ENCODE results near the gene CPSF7.
"Not testable (repeated sequence)": the region's sequence is repeated elsewhere in the genome, so short reads cannot be mapped to it uniquely, and the experiment has no call there.

Gene CPSF7

DNA sequence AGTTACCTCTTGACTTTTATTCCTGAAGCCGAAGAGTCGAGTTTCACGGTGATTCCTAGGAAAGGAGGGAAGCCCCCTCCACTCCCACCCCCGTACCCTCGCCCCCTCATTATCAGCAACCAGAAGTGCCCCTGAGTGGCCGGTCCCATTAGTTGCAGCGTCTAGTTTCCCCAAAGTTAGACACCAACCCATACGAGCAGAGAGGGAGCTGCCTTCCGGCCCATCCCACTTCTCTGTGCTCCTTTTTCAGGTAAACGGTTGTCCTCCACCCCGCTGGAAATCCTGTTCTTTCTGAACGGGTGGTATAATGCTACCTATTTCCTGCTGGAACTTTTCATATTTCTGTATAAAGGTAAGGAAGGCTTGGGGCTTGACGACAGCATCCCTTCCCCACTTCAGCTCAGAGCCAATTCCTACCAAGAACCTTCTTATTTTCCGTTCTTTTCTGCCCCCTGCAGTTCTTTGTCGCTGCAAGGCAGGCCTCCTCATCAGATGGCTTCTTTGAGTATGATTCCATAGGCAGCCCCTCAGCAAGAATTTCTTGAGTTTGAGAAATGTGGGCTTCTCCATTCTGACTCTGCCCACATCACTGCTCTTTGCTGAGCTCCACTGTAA is 36.7 kb downstream of the CPSF7 start:
- peak overlapping the region; percentile 88 for H3K4me3 ChIP-seq (ENCODE audit: low read length)
- DNase-seq (ENCODE audit: low read depth): no peak
- TF ChIP-seq CTCF (conservative IDR thresholded peaks at IDR 0.05; ENCODE audit: low read depth, low read length): peak; percentile 49

DNA sequence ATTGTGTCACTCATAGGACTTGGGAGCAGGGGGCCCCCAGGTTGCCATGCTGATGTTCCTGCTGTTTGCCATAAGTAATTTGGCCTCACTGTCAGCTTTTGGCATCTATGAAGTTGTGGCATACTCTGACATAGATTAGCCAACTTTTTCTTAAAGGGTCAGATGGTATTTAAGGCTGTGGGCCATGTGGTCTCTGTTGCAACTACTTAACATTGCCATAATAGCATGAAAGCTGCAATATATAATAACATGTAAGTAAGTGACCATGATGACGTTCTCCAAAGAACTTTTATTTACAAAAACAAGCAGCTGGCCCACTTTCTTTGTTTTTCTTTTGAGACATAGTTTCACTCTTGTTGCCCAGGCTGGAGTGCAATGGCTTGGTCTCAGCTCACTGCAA is 39.6 kb downstream of the CPSF7 start:
- DNase-seq (ENCODE audit: low read depth): no peak
- no peak overlapping the region for H3K4me3 ChIP-seq (ENCODE audit: low read length)
- TF ChIP-seq CTCF (conservative IDR thresholded peaks at IDR 0.05; ENCODE audit: low read depth, low read length): no peak

DNA sequence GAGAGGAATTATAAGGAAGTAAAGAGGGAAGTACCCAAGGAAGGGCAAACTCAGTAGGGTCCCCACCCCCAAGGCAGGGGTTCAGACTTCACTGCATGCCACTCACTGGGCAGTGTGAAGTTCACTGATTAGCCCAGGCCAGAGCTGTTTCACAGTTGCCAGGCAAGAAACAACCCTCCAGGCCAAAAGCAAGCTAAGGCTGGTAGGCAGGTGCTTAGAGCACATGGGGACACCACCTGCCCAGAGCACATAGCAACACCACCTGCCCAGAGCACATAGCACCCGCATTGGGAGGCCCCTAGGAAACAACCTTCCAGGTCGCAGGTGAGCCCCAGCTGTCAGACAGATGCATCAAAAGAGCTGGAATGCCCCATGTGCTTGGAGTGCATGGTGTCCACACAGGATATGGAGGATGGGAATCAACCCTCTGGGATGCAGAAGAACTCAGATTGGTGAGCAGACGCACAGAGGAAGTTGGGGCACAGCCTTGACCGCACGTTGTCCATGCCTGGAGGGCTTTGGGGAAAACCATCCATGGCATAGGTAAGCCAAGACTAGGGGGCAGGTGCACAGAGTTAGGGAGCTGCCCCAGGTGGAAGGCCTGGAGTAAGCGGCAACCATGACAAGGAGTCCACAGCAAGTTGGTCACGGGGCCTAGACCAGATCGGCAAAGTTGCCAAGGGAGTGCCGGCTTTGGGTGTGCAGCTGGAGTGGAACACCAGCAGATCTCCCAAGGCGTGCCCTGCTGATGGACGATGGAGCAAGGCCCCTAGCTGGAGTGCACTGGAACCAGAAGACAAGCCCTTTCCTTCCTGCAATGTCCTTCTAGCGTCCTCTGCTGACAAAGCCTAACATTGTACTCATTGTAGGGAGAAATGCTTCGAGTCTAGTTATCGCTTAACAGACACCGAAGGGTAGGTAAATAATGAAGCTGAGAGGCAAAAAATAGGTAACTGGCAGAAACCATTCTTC is 45.2 kb downstream of the CPSF7 start:
- peak; percentile 18 for TF ChIP-seq CTCF (conservative IDR thresholded peaks at IDR 0.05; ENCODE audit: low read depth, low read length)

DNA sequence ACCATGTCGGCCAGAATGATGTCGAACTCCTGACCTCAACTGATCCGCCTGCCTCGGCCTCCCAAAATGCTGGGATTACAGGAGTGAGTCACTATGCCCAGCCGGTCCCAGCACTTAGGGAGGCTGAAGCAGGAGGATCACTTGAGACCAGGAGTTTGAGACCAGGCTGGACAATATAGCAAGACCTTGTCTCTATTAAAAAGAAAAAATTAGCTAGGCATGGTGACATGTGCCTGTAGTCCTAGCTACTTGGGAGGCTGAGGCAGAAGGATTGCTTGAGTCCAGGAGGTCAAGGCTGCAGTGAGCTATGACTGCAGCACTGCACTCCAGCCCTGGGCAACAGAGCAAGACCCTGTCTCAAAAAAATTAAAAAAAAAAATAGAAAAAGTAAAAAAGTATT is 45.9 kb downstream of the CPSF7 start:
- H3K4me3 ChIP-seq (ENCODE audit: low read length); DNase-seq (ENCODE audit: low read depth): not testable (repeated sequence)

More for the DNA sequence above, 45.2 kb downstream of the CPSF7 start:
- DNase-seq (ENCODE audit: low read depth): no peak
- no peak overlapping the region for H3K4me3 ChIP-seq (ENCODE audit: low read length)

- TF ChIP-seq CTCF (conservative IDR thresholded peaks at IDR 0.05; ENCODE audit: low read depth, low read length): no peak
- H3K4me3 ChIP-seq (ENCODE audit: low read length): no peak overlapping the region
- no peak for DNase-seq (ENCODE audit: low read depth)
These were observed 48.9 kb downstream of the CPSF7 start for GRCh38 chr11:61380884-61381283.

DNA sequence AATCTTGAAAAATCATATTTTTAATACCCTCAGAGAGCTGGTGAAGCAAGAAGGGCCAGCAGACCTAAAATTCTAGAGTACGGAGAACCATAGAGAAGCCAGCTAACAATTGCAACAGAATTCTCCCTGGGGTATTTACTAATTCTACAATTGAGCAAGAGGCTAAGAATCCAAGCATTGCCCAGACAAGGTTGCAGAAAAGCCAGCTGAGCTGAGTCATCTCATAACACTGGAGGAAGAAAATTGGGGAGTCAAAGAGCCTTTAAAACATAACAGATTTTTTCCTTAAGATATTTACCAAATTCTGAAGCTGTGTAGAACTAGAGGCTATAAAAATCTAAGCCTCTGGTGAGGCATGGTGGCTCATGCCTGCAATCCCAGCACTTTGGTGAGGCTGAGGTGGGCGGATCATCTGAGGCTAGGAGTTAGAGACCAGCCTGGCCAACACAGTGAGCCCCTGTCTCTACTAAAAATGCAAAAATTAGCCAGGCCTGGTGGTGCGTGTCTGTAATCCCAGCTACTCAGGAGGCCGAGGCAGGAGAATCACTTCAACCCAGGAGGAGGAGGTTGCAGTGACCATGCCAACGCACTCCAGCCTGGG is 51.0 kb downstream of the CPSF7 start:
- no peak for TF ChIP-seq CTCF (conservative IDR thresholded peaks at IDR 0.05; ENCODE audit: low read depth, low read length)
- no peak for DNase-seq (ENCODE audit: low read depth)
- no peak overlapping the region for H3K4me3 ChIP-seq (ENCODE audit: low read length)

- TF ChIP-seq CTCF (conservative IDR thresholded peaks at IDR 0.05; ENCODE audit: low read depth, low read length): no peak
- no peak for DNase-seq (ENCODE audit: low read depth)
- no peak overlapping the region for H3K4me3 ChIP-seq (ENCODE audit: low read length)
These were observed 52.2 kb downstream of the CPSF7 start for GRCh38 chr11:61377461-61378160.
